HTERT RPE-1 (cell line): Measurements from ENCODE around the gene PDCD4.

Experiments
- in situ Hi-C: fragments of 300-500 bp; cut with MboI; formaldehyde crosslinking; loops from 4 replicates; pipeline ENCODE4 v1.14.3; 2020; ENCODE audit warnings: low sequenced_read_pairs

Gene PDCD4

GRCh38 chr10:110841767-110842267 is 29.9 kb upstream of the PDCD4 start:
- in situ Hi-C loops: no loop called here

DNA sequence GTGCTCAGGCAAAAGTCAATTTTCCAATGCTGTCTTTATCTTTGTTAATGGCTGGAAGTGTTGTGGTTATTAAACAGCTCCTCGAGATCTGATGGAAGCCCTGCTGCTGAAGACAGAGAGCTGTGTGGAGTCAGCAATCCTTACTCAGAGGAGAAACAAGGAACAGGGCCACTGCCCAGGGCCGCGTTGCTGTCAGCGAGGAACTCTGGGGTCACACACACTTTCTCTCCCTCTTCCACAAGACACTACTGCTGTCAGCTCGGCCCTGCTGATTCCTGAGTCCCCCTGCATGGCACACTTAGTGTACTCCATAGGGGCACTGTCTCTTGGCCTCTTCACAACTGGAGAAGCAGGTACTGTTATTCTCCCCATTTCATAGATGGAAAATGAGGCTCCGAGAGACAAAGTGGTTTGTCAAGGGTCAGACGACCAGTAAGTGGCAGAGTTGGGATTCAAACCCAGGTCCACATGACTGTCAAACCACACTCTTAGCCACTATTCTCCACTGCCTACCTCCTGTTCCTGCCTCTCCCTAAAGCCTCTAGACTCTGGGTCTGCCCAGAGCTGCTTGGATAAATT is 29.3 kb upstream of the PDCD4 start:
- in situ Hi-C loops: no loop called here

DNA sequence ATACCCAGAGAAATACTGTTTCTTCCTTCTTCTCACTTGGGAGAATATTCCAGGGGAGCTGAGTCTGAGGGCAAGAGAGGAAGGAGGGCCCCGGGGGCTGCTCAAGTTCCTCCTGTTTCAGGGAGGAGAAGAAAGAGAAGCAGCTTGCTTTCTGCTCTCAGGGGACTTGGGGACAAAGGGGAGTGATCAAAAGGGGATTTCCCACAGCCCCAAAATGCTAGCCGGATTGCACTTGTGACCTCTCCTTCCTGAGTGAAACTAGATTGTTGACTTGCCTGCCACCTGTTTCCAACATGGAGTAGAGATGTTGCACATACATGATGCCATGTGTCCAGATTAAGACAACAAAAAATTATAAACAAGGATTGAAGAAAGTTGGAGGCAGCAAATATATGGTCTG is 28.7 kb upstream of the PDCD4 start:
- in situ Hi-C loops: no loop called here

DNA sequence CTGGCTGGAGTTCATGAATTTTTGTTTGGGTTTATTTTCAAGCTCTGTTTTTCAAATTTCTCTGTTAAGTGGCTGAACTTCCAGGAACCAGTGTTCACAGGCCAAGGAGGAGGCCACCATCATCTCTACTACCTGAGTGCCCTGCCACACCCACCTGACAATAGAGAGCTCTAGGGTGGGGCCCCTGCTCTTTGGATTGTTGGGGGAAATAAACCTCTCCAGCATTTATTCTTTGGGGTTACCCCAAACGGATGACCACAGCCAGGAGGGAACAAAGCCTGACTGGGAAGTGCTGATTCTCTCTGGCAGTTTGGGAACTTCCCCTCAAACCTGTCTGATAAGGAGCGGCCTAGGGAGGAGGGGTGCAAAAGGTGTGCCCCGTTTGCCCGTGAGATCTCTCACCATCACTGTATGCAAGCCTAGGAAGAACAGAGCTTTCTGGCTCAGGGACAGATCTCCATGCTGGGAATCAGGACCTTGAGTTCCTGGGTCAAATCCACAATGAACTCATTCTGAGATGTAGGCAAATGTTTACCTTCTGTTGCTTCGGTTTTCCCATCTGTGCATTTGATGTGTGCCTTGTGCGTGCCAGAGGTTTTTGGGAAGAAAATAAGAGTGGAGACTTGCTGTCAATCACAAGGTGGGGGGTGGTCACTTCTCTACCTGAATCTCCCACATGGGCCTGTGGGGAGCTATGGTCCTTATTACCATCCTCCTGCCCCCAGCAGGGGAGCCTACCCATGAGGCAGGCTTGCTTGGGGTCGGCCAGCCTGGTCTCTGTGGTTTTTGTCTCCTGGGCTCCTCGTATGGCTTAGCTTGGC is 27.7 kb upstream of the PDCD4 start:
- in situ Hi-C loops: no loop called here

DNA sequence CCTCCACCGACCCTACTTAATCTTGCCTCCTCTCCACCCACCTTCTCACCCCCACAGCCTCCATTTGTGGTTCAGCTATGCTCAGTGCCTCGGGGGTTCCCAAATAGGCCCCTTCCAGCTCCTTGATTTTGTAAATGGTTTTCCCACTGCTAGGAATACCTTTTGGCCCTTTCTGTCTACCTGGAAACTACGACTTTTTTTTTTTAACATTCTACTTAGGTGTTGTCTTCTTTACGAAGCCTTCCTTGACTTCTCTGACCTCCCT is 27.2 kb upstream of the PDCD4 start:
- in situ Hi-C loops: no loop called here

- in situ Hi-C loops: no loop called here
These were observed 26.5 kb upstream of the PDCD4 start for GRCh38 chr10:110845192-110845755.

GRCh38 chr10:110845756-110846620 is 25.7 kb upstream of the PDCD4 start:
- in situ Hi-C loops: no loop called here

- in situ Hi-C loops: no loop called here
These were observed 24.4 kb upstream of the PDCD4 start for GRCh38 chr10:110847374-110847773.

DNA sequence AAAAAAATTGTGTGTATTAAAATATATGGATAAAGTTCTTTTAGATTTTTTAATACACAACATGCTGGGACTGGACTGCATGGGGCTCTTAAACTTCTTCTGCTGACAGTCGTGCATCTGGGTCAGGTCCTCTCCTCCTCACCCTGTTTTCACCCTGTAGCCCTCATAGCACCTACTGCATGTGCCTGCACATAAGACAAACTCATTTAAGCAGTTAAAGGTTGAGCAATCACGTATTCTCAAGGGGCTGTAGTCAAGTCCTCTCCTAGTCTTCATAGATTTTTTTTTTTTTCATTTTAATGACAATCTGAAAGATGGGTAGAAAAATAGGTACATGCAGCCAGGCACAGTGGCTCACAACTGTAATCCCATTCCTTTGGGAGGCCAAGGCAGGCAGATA is 23.6 kb upstream of the PDCD4 start:
- in situ Hi-C loops: no loop called here

DNA sequence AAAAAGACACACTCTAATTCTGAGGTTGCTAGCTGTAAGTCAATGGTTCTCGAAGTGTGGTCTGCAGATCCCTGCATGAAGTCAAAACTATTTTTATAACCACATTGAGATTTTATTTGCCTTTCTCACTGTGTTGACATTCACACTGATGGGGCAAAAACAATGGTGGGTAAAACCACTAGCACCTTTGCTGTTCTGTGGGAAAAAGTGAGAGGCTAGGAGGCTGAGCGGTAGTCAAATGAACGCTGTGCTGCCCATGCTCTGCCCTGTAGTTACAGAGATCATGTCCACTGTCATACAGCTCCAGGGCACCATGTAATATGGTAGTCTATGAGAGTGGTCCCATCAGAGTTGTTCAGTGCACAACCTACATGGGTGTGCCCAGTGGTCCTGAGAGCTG is 21.6 kb upstream of the PDCD4 start:
- in situ Hi-C loops: no loop called here

DNA sequence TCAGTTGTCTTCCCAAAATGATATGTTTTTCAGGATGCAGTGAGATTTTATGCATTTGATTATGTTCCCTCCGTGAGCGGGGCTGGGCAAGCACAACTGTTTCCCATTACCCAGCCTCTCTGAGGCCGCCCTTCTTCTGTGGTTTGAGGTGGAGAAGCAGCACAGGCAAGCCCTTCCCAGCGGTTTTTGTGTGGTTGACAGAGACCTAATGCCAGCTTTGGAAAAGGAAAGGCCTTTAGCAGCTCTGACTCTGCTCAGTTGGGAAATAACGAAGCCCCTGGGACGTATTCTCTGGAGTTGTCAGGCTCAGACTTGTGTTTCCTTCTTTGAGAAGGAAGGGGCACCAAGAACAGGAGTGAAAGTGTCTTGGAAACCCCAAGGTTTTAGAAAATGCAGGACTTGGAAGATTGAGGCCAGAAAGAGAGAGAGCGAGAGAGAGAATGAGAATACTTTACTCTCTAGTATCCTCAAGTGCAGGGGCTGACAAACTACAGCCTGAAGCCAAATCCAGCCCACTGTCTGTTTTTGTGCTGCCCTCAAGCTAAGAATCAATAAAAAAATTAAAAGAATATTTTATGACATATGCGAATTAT is 20.6 kb upstream of the PDCD4 start:
- in situ Hi-C loops: no loop called here

- in situ Hi-C loops: no loop called here
These were observed 19.4 kb upstream of the PDCD4 start for GRCh38 chr10:110852255-110852896.

DNA sequence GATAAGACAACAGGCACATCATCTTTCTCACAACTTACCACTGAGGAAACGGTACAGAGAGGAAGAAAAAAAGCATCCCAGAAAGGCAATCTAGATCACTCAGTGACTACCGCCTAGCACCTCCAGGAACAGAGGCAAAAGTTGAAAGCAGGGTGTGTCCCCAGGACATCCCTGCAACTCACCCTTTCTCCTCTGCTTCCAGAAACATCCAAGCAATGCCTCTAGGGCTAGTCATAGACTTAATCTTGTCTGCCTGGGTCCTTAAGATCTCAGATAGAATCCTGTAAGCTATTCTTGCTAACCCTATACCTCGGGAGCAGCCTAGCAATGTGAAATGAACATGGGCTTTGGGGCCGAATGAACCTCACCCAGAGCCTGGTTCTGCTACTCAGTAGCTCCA is 18.8 kb upstream of the PDCD4 start:
- in situ Hi-C loops: no loop called here

- in situ Hi-C loops: no loop called here
These were observed 17.7 kb upstream of the PDCD4 start for GRCh38 chr10:110853921-110854605.

- in situ Hi-C loops: no loop called here
These were observed 14.2 kb upstream of the PDCD4 start for GRCh38 chr10:110857265-110858171.

GRCh38 chr10:110858297-110858934 is 13.3 kb upstream of the PDCD4 start:
- in situ Hi-C loops: no loop called here

DNA sequence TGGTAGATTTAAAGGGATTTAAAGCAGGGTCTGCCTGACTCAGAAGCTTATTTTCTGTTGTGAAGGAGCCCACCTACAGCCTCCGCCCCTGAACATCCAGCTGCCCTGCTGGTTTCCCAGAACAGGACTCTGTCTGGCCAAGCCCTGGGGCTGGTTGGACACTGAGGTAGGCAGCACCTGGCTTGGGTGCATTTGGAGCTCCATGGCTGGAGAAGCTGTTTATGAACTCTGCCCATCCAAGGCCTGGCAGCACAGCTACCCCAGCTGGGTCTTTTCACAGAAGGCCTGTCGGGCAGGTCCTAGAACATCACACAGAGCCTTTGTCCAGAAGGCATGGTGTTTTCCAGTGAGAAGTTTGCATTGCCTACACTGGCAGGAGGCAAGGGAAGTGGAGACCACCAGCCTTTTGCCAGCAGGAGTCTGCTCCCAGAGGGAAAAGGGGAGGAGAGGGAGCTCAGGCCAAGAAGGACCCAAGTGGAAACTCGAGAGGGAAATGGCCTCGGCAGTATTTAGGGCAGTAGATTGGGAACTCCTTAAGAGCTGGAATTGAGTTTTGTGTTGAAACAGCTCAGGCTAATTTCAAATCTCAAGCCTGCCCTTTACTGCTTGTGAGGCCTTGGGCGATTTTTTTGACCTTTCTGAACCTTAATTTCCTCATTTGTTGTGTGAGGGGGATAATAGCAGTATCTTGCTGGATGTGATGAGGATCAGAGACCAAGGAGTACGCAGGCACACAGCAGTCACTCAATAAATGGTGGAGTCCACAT is 12.3 kb upstream of the PDCD4 start:
- in situ Hi-C loops: no loop called here

- in situ Hi-C loops: no loop called here
These were observed 11.8 kb upstream of the PDCD4 start for GRCh38 chr10:110859973-110860376.
